Spleen (tissue), 11 donors: Measurements from ENCODE around the gene NCSTN. TPM values are rescaled to one million over a fixed set of nuclear protein-coding genes. Genes with fewer than 3 reads are reported as not detected.

Experiments used
- DNase-seq: peaks from one replicate; pipeline ENCODE4 v3.0.0-alpha.2; 2020
- H3K27ac ChIP-seq, 8 donors: fragments of 200-600 bp; sonication (generic) in 7 of 8; 1 replicate in 4 of 8; 2 replicates in 4 of 8; pipeline versions ENCODE4 v1.5.0 to v1.8.0; 2016 to 2021; ENCODE audit warnings: inconsistent platforms in 4 of 8, mild to moderate bottlenecking in 4 of 8, moderate library complexity in 1 of 8
- H3K27me3 ChIP-seq, 7 donors: fragments of 200-600 bp; sonication (generic) in 6 of 7; replicated peaks in 1 of 7; 1 replicate in 4 of 7; 2 replicates in 3 of 7; pipeline versions ENCODE4 v1.5.0 to v1.8.0; 2016 to 2021; ENCODE audit warnings: inconsistent platforms in 3 of 7, mild to moderate bottlenecking in 1 of 7
- H3K36me3 ChIP-seq, 6 donors: fragments of 200-600 bp; sonication (generic) in 5 of 6; 1 replicate in 4 of 6; 2 replicates in 2 of 6; pipeline versions ENCODE4 v1.5.0 to v1.8.0; 2016 to 2021; ENCODE audit warnings: inconsistent platforms in 2 of 6
- H3K4me1 ChIP-seq, 6 donors: fragments of 200-600 bp; sonication (generic) in 5 of 6; 1 replicate in 3 of 6; 2 replicates in 3 of 6; pipeline versions ENCODE4 v1.5.0 to v1.8.0; 2016 to 2021; ENCODE audit warnings: inconsistent platforms in 3 of 6
- H3K4me3 ChIP-seq, 8 donors: fragments of 200-600 bp; sonication (generic) in 7 of 8; 1 replicate in 4 of 8; 2 replicates in 4 of 8; pipeline versions ENCODE4 v1.5.0 to v1.8.0; 2016 to 2021; ENCODE audit warnings: inconsistent platforms in 4 of 8, mild to moderate bottlenecking in 4 of 8, moderate library complexity in 2 of 8
- H3K9me3 ChIP-seq, 8 donors: fragments of 200-600 bp; sonication (generic) in 7 of 8; 1 replicate in 4 of 8; 2 replicates in 4 of 8; pipeline versions ENCODE4 v1.5.0 to v1.8.0; 2016 to 2021; ENCODE audit warnings: inconsistent platforms in 4 of 8
- CTCF ChIP-seq, 11 experiments: fragments of 200-600 bp in 7 of 11; fragments of 450-650 bp in 4 of 11; sonication (generic) in 4 of 11; IDR thresholded peaks in 8 of 11; conservative IDR thresholded peaks in 3 of 11; 1 replicate in 7 of 11; 2 replicates in 4 of 11; pipeline versions ENCODE4 v1.4.0 to v1.8.0; 2016 to 2021; ENCODE audit warnings: antibody characterized with exemption in 11 of 11, inconsistent platforms in 4 of 11, mild to moderate bottlenecking in 1 of 11
- POLR2A ChIP-seq, 3 donors: fragments of 450-650 bp; IDR thresholded peaks; one replicate each; pipeline ENCODE4 v1.5.1; 2017; ENCODE audit warnings: antibody characterized with exemption in 3 of 3, mild to moderate bottlenecking in 1 of 3
- POLR2AphosphoS5 ChIP-seq, 3 donors: sonication (generic); formaldehyde crosslinking; IDR thresholded peaks; one replicate each; pipeline ENCODE4 v1.5.1; 2017; ENCODE audit warnings: antibody characterized with exemption in 3 of 3
- WGBS, 5 donors: extraction: QIAGEN DNeasy Blood & Tissue Kit in 3 of 5; methylation state at CpG; one replicate each; pipeline versions ENCODE4 v1.1.5 to v1.1.7; 2013 to 2018; 5-methylcytosine and 5-hydroxymethylcytosine counted together
- intact Hi-C: fragments of 100-400 bp; cut with DNase I; formaldehyde crosslinking; loops from one replicate; pipeline ENCODE4 v1.15.0; 2023; ENCODE audit warnings: low total_unique reads
- polyA plus RNA-seq, 3 donors: library from polyadenylated mRNA; stranded (reverse); fragments of 200-250 nt; gene quantifications; one replicate each; pipeline ENCODE4 v1.2.1, GENCODE V29; 2013
- total RNA-seq, 7 donors: library from RNA; depleted of rRNA in 3 of 7; stranded (reverse); fragments of >200 nt in 3 of 7; fragmentation: NEBNext Ultra II Directional in 4 of 7; extraction: Animal tissue kit (Norgen Biotek cat#: 25700) in 4 of 7; gene quantifications; one replicate each; pipeline versions ENCODE4 v1.1.0 to v1.2.1, GENCODE V29; 2016 to 2021
- donor health status: healthy with polysubstance abuse.
- donor health status: DM: no; HTN: no; CAD: no; lungs with moderate emphysema.
- donor health status: DM: no; HTN: no; CAD: no.
- donor health status: Bipolar disorder and iron deficiency.
- donor health status: healthy.
- donor health status: DM: no; HTN: no; CAD: no.
- donor health status: DM: yes; HTN: yes; CAD: no.

Gene NCSTN
- total and polyA plus RNA-seq, 10 donors: 36.2 to 109 (median 88.4) TPM

- H3K36me3 ChIP-seq: peaks cover 0 to 63% (median 48%) of the 10 kb centered on the region in 6 donors
- TF ChIP-seq POLR2AphosphoS5 (IDR thresholded peaks at IDR 0.05) (no peak), CTCF (IDR thresholded peaks at IDR 0.05 in 8 of 11, conservative IDR thresholded peaks at IDR 0.05 in 3 of 11) (no peak), POLR2A (IDR thresholded peaks at IDR 0.05) (no peak)
- H3K9me3 ChIP-seq: no peaks in the 10 kb centered on the region
Measured at GRCh38 chr1:160340146-160340545, 3.0 kb upstream of the NCSTN start.

DNA sequence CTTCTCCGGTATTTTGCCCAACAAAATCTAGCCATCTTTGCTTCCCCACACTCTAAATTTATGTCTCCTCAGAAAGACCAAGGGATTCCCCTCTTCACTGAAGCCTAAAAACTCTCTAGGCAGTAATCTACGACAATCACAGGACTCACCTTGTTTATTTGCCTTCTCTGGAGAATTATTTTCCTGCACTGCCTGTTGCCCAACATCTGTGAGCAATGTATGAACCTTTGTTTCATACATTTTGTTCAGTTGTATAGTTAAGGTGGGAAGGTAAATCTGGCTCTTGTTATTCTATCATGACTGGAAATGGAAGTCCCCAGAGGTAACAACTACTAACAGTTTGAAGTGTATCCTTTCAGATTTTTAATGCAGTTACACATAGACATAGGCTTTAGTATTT is 2.3 kb upstream of the NCSTN start:
- DNase-seq: no peak
- peak overlapping the region in 2 of 8 donors; percentile 1 to 10 for H3K27ac ChIP-seq
- H3K36me3 ChIP-seq: peaks cover 0 to 63% (median 44%) of the 10 kb centered on the region in 6 donors
- 61 to 85% (median 68%) methylated on average over 2 of the region's 2 CpGs for WGBS, 5 donors
- H3K4me1 ChIP-seq: peaks cover 31 to 84% (median 62%) of the 10 kb centered on the region in 6 donors
- H3K4me3 ChIP-seq: peak overlapping the region in 1 of 8 donors; percentile 10
- H3K9me3 ChIP-seq: no peaks in the 10 kb centered on the region
- intact Hi-C loops: no loop called here
- no peaks in the 10 kb centered on the region for H3K27me3 ChIP-seq
- TF ChIP-seq POLR2A (IDR thresholded peaks at IDR 0.05) (no peak), POLR2AphosphoS5 (IDR thresholded peaks at IDR 0.05) (no peak), CTCF (IDR thresholded peaks at IDR 0.05 in 8 of 11, conservative IDR thresholded peaks at IDR 0.05 in 3 of 11) (no peak)

More at GRCh38 chr1:160340146-160340545, 3.0 kb upstream of the NCSTN start:
- no peaks in the 10 kb centered on the region for H3K27me3 ChIP-seq
- H3K27ac ChIP-seq: peak overlapping the region in 2 of 8 donors; percentile 9 to 10
- DNase-seq: no peak
- H3K4me1 ChIP-seq: peaks cover 31 to 77% (median 55%) of the 10 kb centered on the region in 6 donors
- H3K4me3 ChIP-seq: no peak overlapping the region
- intact Hi-C loops: no loop called here
- WGBS, 5 donors: 78 to 89% (median 84%) methylated on average over 3 of the region's 3 CpGs

DNA sequence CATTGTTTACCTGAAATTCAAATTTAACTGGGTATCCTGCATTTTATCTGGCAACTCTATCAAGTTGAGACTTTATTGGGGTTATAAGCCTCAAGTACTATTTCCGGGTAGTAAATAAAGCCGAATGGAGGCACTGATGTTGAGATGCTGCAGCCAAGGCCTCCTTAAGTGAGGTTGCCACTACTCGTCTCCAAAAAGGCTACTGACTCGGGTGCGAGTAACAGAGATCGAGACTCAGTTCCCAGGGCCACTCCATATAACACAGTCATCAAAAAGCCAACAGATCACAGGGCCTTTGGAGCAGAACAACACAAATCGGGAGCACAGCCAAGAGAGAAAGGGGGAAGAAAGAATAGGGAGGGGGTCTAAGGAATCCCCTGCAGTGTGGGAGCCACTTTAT is 657 bp upstream of the NCSTN start:
- peak overlapping the region; percentile 86 to 96 (median 94) for H3K27ac ChIP-seq
- H3K36me3 ChIP-seq: peaks cover 0 to 60% (median 32%) of the 10 kb centered on the region in 6 donors
- H3K27me3 ChIP-seq: no peaks in the 10 kb centered on the region
- intact Hi-C loops: no loop called here
- WGBS, 5 donors: 0 to 1% (median 1%) methylated on average over 7 of the region's 7 CpGs
- TF ChIP-seq POLR2A (IDR thresholded peaks at IDR 0.05): no peak
- no peak for TF ChIP-seq POLR2AphosphoS5 (IDR thresholded peaks at IDR 0.05)
- TF ChIP-seq CTCF (IDR thresholded peaks at IDR 0.05 in 8 of 11, conservative IDR thresholded peaks at IDR 0.05 in 3 of 11): no peak
- H3K9me3 ChIP-seq: no peaks in the 10 kb centered on the region
- no peak for DNase-seq
- H3K4me3 ChIP-seq: peak overlapping the region; percentile 61 to 86 (median 76)
- H3K4me1 ChIP-seq: peaks cover 35 to 92% (median 78%) of the 10 kb centered on the region in 6 donors

DNA sequence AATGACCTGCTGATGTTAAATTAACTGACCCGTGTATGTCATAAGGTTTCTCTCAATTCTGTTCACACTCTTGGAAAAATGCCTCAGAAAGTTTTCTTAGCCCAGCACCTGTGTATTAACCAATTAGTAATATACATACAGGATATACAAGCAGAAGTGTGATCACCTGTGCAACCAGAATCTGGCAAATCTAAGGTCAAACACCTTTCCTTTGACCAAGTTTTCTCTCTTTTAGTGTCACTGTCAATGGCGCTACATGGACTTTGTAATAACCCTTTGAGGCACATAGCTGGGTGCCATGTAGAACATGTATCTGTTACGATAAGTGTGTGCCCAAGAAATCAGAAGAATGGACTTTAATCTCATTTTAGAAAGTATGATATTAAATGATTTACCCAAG is 1.1 kb downstream of the NCSTN start:
- no peak for DNase-seq
- TF ChIP-seq POLR2A (IDR thresholded peaks at IDR 0.05) (no peak), POLR2AphosphoS5 (IDR thresholded peaks at IDR 0.05) (no peak), CTCF (IDR thresholded peaks at IDR 0.05 in 8 of 11, conservative IDR thresholded peaks at IDR 0.05 in 3 of 11) (no peak)
- WGBS, 5 donors: 80 to 90% (median 83%) methylated on average over 3 of the region's 3 CpGs
- intact Hi-C loops: no loop called here
- H3K4me1 ChIP-seq: peaks cover 35 to 83% (median 73%) of the 10 kb centered on the region in 6 donors
- peak overlapping the region in 4 of 8 donors; percentile 93 to 96 (median 94) for H3K27ac ChIP-seq
- peaks cover 0 to 60% (median 33%) of the 10 kb centered on the region in 6 donors for H3K36me3 ChIP-seq
- H3K9me3 ChIP-seq: no peaks in the 10 kb centered on the region
- peak overlapping the region; percentile 61 to 86 (median 76) for H3K4me3 ChIP-seq
- H3K27me3 ChIP-seq: no peaks in the 10 kb centered on the region
